ENCODE results near the gene TMCC1. TPM values are rescaled to one million over a fixed set of nuclear protein-coding genes. Genes with fewer than 3 reads are reported as not detected.

The TMCC1 gene
- total and polyA plus RNA-seq, 2 donors (not counting 3 experiments of a cell fraction or from before 2014, with no cell fraction given): 17.4 to 38.4 TPM

- Histone ChIP-seq H3K27ac (ENCODE audit: insufficient read depth, low read depth, low read length) (no peak overlapping the region), H2AFZ (ENCODE audit: low read depth, low read length) (no peak overlapping the region), H3K4me3 (replicated peaks in 1 of 3; ENCODE audit: insufficient read depth in 1 of 3, low read depth in 1 of 3, low read length in 3 of 3) (no peak overlapping the region), H3K36me3 (ENCODE audit: control insufficient read depth in 2 of 2, extremely low read depth in 1 of 2, insufficient read depth in 2 of 2, low read length in 2 of 2) (no peaks in the 10 kb centered on the region), H4K20me1 (replicated peaks; ENCODE audit: control insufficient read depth, extremely low read depth, insufficient read depth, low read length) (peaks cover 3% of the 10 kb centered on the region), H3K4me1 (ENCODE audit: control insufficient read depth, extremely low read depth, insufficient read depth, low read length) (no peaks in the 10 kb centered on the region), H3K9ac (replicated peaks; ENCODE audit: extremely low read depth, insufficient read depth, low read length) (no peak overlapping the region), H3K4me2 (ENCODE audit: insufficient read depth, low read length) (no peak overlapping the region), H3K9me1 (replicated peaks; ENCODE audit: control insufficient read depth, extremely low read depth, insufficient read depth, low read length) (no peaks in the 10 kb centered on the region), H3K79me2 (ENCODE audit: control insufficient read depth, insufficient read depth, low read length) (no peaks in the 10 kb centered on the region), H3K9me3 (replicated peaks; ENCODE audit: control insufficient read depth, insufficient read depth, low read length) (no peaks in the 10 kb centered on the region), H3K27me3 (ENCODE audit: control insufficient read depth in 2 of 2, insufficient read depth in 2 of 2, low read length in 2 of 2) (no peaks in the 10 kb centered on the region)
- CTCF ChIA-PET: no interaction called here
- dilution Hi-C loops (cut with MboI; ENCODE audit: extremely low pct_ligation_motif_present, low sequenced_read_pairs): no loop called here
- BruUV-seq (replicated peaks): no TSS peak
- intact Hi-C loops (cut with micrococcal nuclease): loop anchor here (2.0 kb wide), 1 partner anchor 17 kb away; no protein-coding TSS in a partner anchor
- no peak for TF ChIP-seq POLR2AphosphoS5 (IDR thresholded peaks at IDR 0.05; ENCODE audit: insufficient read depth, low read depth, low read length)
- TF ChIP-seq FOS (IDR thresholded peaks at IDR 0.05; ENCODE audit: borderline replicate concordance, insufficient read depth, low read length): no peak
- no peak for TF ChIP-seq EZH2 (IDR thresholded peaks at IDR 0.05; ENCODE audit: borderline replicate concordance, low read depth, low read length, severe bottlenecking)
- TF ChIP-seq JUN (IDR thresholded peaks at IDR 0.05; ENCODE audit: borderline replicate concordance, insufficient read depth, insufficient read length, low read depth): no peak
- no peak for TF ChIP-seq POLR2A (IDR thresholded peaks at IDR 0.05; ENCODE audit: low read depth, low read length)
- TF ChIP-seq MYC (IDR thresholded peaks at IDR 0.05; ENCODE audit: low read depth, low read length): no peak
- no peak for TF ChIP-seq CTCF (IDR thresholded peaks at IDR 0.05; ENCODE audit: extremely low read depth in 1 of 2, insufficient read depth in 1 of 2, low read depth in 1 of 2, low read length in 2 of 2)
- no peak for TF ChIP-seq MAX (IDR thresholded peaks at IDR 0.05; ENCODE audit: insufficient read depth, insufficient read length)
- TF ChIP-seq GATA2 (IDR thresholded peaks at IDR 0.05; ENCODE audit: insufficient read depth, insufficient read length, low read depth, low read length): no peak
- DNase-seq (ENCODE audit: low read depth, low spot score) (peak; percentile 14), FAIRE-seq (no peak)
- POLR2A ChIA-PET: no interaction called here
These were observed 115.7 kb downstream of the TMCC1 start for GRCh38 chr3:129777806-129778205.
